Stimulated activated CD4-positive, alpha-beta T cell treated with anti-CD3 and anti-CD28 coated beads, TNF-alpha, amount 100 ng/mL, for 48 hours (primary cell): Measurements from ENCODE around the gene MYEOV.

ENCODE experiments used
- DNase-seq, 3 donors: peaks; one replicate each; pipeline ENCODE4 v3.0.0-alpha.2; 2020; ENCODE audit warnings: low read depth in 3 of 3

The MYEOV gene

GRCh38 chr11:69301081-69301454 lies 7.1 kb downstream of the MYEOV start:
- no peak for DNase-seq

- DNase-seq = no peak
These were observed 7.8 kb downstream of the MYEOV start for GRCh38 chr11:69301455-69302401.

DNA sequence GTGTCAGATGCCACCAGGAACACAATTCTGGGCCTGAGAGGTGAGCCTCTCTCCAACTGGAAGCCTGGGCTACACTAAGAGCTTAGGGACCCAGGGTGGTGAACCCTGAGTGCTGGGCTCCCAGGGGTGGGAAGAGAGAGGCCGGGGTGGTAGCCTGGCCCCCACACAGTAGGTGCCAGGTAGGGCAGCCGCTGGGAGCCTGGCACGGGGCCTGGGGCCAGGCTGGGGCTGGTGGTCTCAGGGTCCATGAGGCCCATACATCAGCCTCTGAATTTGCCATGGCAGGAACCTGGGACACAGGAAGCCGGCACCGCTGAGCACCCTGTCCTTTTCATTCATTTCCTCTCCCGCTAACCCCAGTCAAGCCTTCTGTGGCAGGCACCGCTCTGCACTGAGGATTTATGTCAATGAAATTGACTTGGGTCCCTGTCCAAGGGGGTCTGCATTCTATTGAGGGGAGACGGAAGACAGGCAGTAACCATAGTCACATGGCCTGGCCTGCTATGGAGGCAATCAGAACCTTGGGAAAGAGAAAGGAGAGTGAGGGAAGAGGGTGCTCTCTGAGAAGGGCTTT lies 8.6 kb downstream of the MYEOV start:
- no peak for DNase-seq

GRCh38 chr11:69303427-69303826 lies 9.5 kb downstream of the MYEOV start:
- DNase-seq = no peak

- DNase-seq = no peak
These were observed 10.3 kb downstream of the MYEOV start for GRCh38 chr11:69304258-69304657.

- DNase-seq = no peak
These were observed 10.7 kb downstream of the MYEOV start for GRCh38 chr11:69304686-69305085.

DNA sequence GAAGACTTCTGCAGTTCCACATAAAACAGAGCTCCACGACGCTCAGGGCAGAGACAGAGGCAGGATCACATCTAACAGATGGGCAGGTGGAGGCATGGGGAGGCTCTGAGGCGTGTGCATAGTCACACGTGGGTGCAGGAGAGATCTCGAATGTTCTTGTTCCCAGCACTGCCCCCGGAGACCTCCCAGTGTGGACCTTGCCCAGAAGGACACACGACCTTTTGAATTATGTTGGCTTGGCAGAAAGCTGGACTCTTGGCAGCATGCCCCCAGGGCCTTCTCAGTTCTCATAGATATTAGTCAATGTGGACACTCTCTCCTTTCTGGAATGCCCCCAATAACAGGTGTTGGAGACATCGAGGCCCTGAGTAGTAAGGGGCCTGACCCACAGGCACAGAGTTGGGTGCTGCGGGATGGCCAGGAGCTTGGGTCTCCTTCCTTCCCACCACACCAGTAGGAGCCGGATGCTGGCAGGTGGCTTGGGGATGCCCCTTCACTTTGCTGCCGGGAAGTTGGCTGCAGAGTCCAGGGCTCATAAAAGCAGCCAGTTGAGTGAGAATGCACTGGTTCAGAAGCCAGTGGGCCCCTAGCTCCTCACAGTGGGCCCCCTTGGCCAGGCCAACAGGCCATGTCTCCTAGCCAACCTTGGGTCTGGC lies 12.1 kb downstream of the MYEOV start:
- DNase-seq = no peak

- DNase-seq = no peak
These were observed 12.9 kb downstream of the MYEOV start for GRCh38 chr11:69306821-69307220.

DNA sequence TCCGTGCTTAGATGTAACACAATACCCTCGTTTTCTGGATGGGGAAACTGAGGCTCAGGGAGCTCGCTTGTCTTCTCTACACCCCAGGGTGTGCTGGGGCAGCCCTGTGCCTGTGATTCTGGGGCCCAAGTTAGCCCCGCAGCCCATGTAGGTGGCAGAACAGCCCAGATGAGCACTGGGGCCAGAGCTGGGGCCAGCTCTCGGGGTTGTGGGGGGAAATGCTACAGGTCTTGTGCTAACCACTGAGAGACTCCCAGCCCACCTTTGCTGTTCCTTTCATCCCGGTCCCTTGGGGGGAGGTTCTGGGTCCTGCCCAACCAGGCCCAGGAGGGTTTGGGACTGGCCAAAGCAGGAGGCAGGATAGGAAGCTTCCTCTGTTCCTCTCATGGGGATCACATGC lies 13.5 kb downstream of the MYEOV start:
- no peak for DNase-seq

- no peak for DNase-seq
These were observed 14.0 kb downstream of the MYEOV start for GRCh38 chr11:69307871-69308431.

DNA sequence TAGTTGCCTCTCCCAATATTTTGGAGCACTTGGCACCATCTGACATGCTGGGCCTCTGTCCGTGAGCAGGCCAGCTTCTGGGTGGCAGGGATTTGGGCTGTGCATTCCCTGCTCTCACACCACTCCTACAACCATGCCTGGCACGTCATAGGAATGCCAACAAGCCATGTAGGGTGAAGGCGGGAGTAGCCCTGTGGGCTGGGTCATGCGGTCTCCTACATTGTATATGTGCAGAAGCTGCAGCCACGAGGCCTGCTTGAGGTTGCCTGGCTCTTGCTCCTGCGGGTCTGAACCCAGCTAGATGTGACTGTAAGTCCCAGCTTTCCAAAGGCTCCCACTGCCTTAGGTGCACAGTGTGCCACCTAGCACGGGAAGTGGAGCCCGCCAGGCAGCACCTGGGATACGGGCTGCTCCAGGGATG lies 14.5 kb downstream of the MYEOV start:
- DNase-seq = no peak

DNA sequence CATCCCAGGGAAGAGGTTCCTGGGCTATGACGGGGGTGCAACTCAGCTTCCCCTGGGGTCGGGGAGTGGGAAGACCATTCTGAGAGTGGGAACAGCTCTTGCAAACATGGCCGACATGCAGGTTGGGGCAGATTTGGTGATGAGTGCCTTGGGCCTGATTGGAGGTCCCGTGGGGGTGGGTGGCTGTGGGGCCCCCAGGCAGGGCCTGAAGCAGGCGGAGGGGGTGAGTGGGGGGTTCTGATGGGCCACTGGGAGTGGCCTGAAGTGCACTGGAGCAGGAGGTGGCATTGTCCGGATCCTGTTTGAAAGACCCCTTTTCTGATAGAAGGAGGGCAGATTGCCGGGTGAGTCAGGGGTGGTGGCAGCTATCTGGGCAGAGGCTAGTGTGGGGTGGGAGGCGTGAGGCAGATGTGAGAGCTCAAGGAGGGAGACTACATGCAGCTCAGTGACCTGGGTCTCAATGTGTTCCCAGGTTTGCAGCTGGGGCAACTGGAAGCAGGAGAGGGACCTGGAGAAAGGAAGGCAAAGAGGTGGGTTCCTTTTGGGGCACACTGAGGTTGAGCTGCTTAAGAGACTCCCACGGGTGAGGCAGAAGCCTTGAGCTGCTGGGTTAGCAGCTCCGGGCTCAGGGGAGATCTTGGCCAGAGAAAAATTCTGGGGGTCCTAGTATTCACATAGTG lies 15.1 kb downstream of the MYEOV start:
- DNase-seq = no peak

DNA sequence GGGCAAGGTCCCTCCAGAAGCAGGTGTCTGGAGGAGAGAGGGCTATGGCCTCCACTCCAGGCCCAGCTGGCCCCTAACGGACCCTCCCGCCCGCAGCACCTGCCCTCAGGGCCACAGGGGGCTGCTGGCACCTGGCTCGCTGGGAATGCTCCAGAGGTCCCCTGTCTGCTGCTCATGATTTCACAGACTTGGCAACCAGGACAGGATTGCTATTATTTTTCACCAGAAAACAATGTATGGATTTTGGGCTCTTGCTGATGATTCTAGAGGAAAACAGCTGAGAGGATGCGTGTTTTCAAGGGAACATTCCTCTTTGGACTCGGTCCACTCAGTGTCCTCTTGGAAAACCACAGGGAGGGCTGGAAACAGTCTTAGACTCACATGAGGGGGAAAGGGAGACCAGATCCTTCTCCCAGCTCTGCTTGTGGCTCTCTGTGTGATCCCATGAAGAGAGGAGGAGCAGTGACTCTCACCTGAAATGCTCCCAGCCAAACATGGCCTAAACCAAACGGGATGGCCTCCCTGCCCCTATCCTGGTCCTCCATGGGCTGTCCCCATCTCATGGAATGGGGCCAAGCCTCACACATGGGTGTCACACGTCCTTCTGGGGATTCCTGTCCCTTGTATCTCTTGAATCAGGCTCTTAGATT lies 15.8 kb downstream of the MYEOV start:
- DNase-seq = no peak

GRCh38 chr11:69310351-69310750 lies 16.4 kb downstream of the MYEOV start:
- DNase-seq = no peak

DNA sequence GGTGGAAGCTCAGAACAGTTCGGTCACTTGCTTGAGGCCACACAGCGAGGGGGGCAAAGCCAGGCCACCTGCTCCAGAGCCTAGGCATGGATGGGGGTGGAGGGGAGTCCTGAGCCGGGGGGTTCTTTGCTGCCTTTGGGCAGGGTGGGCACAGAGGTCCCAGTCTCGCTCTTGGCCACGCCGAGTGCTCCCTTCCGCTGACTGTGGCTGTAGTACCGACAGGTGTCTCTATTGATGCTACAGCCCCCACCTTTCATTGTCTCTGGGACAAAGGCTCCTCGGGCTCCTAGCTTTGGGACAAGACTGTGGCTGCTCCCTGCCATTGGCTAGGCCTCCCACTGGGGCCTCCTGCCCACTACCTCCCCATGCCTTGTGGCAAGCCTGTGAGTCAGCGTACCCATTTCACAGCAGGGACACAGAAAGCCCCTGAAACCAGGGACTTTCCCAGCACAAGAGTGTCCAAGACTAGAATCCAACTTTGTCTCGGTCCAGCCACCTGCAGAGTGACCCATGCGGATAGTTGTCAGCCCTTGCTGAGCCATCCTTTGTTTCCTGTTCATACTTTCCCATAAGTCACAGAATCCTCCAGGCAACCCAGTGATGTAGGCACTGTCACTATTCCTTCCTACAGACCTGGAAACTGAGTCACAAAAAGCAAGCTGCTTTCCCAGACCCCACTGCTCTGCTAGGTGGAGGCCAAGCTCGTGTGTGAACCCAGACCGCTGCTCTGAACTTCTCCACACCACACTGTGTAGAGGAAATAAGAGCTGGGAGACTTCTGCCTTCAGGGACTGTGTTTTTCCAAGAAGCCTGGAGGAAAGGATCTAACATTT lies 17.2 kb downstream of the MYEOV start:
- no peak for DNase-seq

- no peak for DNase-seq
These were observed 17.9 kb downstream of the MYEOV start for GRCh38 chr11:69311767-69312385.

GRCh38 chr11:69312453-69313404 lies 18.8 kb downstream of the MYEOV start:
- no peak for DNase-seq

GRCh38 chr11:69313992-69314391 lies 20.0 kb downstream of the MYEOV start:
- no peak for DNase-seq

DNA sequence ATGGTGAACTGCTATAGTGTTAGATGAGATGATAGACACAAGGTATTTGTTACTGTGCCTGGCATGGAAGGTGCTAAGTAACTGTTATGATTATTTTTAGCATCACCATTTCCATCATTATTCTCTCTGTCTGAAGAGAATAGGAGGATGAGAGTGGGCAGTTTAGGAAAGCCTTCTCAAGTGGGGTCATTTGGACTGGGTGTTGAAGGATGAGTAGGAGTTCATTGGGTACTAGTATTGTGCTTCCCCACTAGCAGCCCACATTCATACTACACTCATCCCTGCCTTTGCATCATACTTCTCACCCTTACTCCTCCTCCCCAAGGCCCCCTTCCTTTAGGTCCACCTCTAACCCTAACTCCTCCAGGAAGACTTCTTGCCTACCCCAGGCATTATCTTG lies 20.6 kb downstream of the MYEOV start:
- no peak for DNase-seq
